GM10248 (cell line): ENCODE measurements around the gene TRIP10.

Experiments used
- CTCF ChIA-PET: fragments of 300-600 bp; sonication (Branson Sonifier 250); formaldehyde crosslinking; extraction: SDS; loops from one replicate; lab custom pipeline; 2021; ENCODE audit warnings: antibody characterized with exemption; lab: Yijun Ruan, JAX
- POLR2A ChIA-PET: fragments of 350-650 bp; sonication (Branson Sonifier 250); formaldehyde crosslinking; extraction: SDS; loops from one replicate; lab custom pipeline; 2020; ENCODE audit warnings: antibody characterized with exemption; lab: Yijun Ruan, JAX
- DNase-seq: peaks from one replicate; pipeline ENCODE4 v3.0.0; 2012; ENCODE audit errors: extremely low spot score
- CTCF ChIP-seq: IDR thresholded peaks from 2 replicates; pipeline ENCODE4 v1.5.1; 2012; ENCODE audit warnings: mild to moderate bottlenecking, low read depth; ENCODE audit errors: extremely low read depth, missing control alignments, control extremely low read depth

TRIP10 gene

GRCh38 chr19:6788896-6789295 lies 49.4 kb downstream of the TRIP10 start:
- no peak for DNase-seq
- POLR2A ChIA-PET = interaction anchor here (0.7 kb wide), 1 partner anchor 12 kb away, joined by 3 read pairs; no protein-coding TSS in a partner anchor
- no peak for TF ChIP-seq CTCF
- CTCF ChIA-PET = no interaction called here

- DNase-seq = no peak
- ChIA-PET POLR2A (no interaction called here), CTCF (interaction anchor here (0.9 to 2.7 kb wide), 5 partner anchors 8 to 309 kb away, joined by 3 to 11 read pairs (median 3); partner anchors contain the start of genes DENND1C and VAV1)
- TF ChIP-seq CTCF = no peak
These were observed 51.0 kb downstream of the TRIP10 start for GRCh38 chr19:6790194-6791128.

- POLR2A ChIA-PET = no interaction called here
These were observed 51.8 kb downstream of the TRIP10 start for GRCh38 chr19:6791237-6791636.

GRCh38 chr19:6793411-6793810 lies 53.9 kb downstream of the TRIP10 start:
- TF ChIP-seq CTCF = no peak
- ChIA-PET CTCF (interaction anchor here (2.7 kb wide), 1 partner anchor 21 kb away, joined by 11 read pairs; the partner anchor contains the start of gene VAV1), POLR2A (no interaction called here)
- no peak for DNase-seq

More at GRCh38 chr19:6791237-6791636, 51.8 kb downstream of the TRIP10 start:
- TF ChIP-seq CTCF = no peak
- no peak for DNase-seq
- CTCF ChIA-PET = interaction anchor here (1.1 to 2.7 kb wide), 3 partner anchors 9 to 309 kb away, joined by 3 to 11 read pairs (median 4); partner anchors contain the start of genes DENND1C and VAV1

GRCh38 chr19:6793973-6794372 lies 54.5 kb downstream of the TRIP10 start:
- no peak for DNase-seq
- TF ChIP-seq CTCF = no peak
- ChIA-PET CTCF (no interaction called here), POLR2A (no interaction called here)

GRCh38 chr19:6794686-6795431 lies 55.4 kb downstream of the TRIP10 start:
- no peak for TF ChIP-seq CTCF
- ChIA-PET POLR2A (no interaction called here), CTCF (interaction anchor here (2.1 kb wide), 1 partner anchor 23 kb away, joined by 6 read pairs; the partner anchor contains the start of gene VAV1)
- DNase-seq = no peak
